ENCODE data around the gene MASP1.
"Not testable (repeated sequence)": the region's sequence is repeated elsewhere in the genome, so short reads cannot be mapped to it uniquely, and the experiment has no call there.

MASP1 gene

GRCh38 chr3:187264911-187265310 lies 26.6 kb downstream of the MASP1 start:
- DNase-seq = no peak

GRCh38 chr3:187264021-187264420 lies 27.5 kb downstream of the MASP1 start:
- DNase-seq = no peak

- no peak for DNase-seq
Observed at GRCh38 chr3:187263270-187263669, 28.3 kb downstream of the MASP1 start.

- DNase-seq = no peak
Observed at GRCh38 chr3:187262360-187262759, 29.2 kb downstream of the MASP1 start.

GRCh38 chr3:187261541-187261969 lies 30.0 kb downstream of the MASP1 start:
- no peak for DNase-seq

- DNase-seq = no peak
Observed at GRCh38 chr3:187259171-187259570, 32.4 kb downstream of the MASP1 start.

- DNase-seq = no peak
Observed at GRCh38 chr3:187257992-187258692, 33.4 kb downstream of the MASP1 start.

- DNase-seq = no peak
Observed at GRCh38 chr3:187257471-187257870, 34.1 kb downstream of the MASP1 start.

- no peak for DNase-seq
Observed at GRCh38 chr3:187256051-187256616, 35.4 kb downstream of the MASP1 start.

- no peak for DNase-seq
Observed at GRCh38 chr3:187255314-187255713, 36.2 kb downstream of the MASP1 start.

GRCh38 chr3:187252311-187252710 lies 39.2 kb downstream of the MASP1 start:
- DNase-seq = no peak

GRCh38 chr3:187251599-187251998 lies 39.9 kb downstream of the MASP1 start:
- DNase-seq = no peak

- no peak for DNase-seq
Observed at GRCh38 chr3:187247398-187247797, 44.1 kb downstream of the MASP1 start.

GRCh38 chr3:187243933-187244524 lies 47.5 kb downstream of the MASP1 start:
- no peak for DNase-seq

GRCh38 chr3:187242900-187243299 lies 48.6 kb downstream of the MASP1 start:
- DNase-seq = no peak

GRCh38 chr3:187242435-187242834 lies 49.1 kb downstream of the MASP1 start:
- no peak for DNase-seq

GRCh38 chr3:187238835-187239234 lies 52.7 kb downstream of the MASP1 start:
- not testable (repeated sequence) for DNase-seq

- no peak for DNase-seq
Observed at GRCh38 chr3:187238239-187238638, 53.3 kb downstream of the MASP1 start.

GRCh38 chr3:187237741-187238140 lies 53.8 kb downstream of the MASP1 start:
- no peak for DNase-seq

GRCh38 chr3:187236962-187237361 lies 54.6 kb downstream of the MASP1 start:
- no peak for DNase-seq

GRCh38 chr3:187230011-187230410 lies 61.5 kb downstream of the MASP1 start:
- no peak for DNase-seq

GRCh38 chr3:187228740-187229139 lies 62.8 kb downstream of the MASP1 start:
- DNase-seq = no peak

GRCh38 chr3:187227658-187228258 lies 63.8 kb downstream of the MASP1 start:
- no peak for DNase-seq

GRCh38 chr3:187223799-187224198 lies 67.7 kb downstream of the MASP1 start:
- DNase-seq = no peak

Data from central memory CD4-positive, alpha-beta T cell (primary cell).